Measurements from ENCODE around the gene CXADR. TPM values are rescaled to one million over a fixed set of nuclear protein-coding genes. Genes with fewer than 3 reads are reported as not detected.
"Not testable (repeated sequence)": the region's sequence is repeated elsewhere in the genome, so short reads cannot be mapped to it uniquely, and the experiment has no call there.

Gene CXADR
- total RNA-seq, 1 experiment from 2014 or later, result 152 TPM

DNA sequence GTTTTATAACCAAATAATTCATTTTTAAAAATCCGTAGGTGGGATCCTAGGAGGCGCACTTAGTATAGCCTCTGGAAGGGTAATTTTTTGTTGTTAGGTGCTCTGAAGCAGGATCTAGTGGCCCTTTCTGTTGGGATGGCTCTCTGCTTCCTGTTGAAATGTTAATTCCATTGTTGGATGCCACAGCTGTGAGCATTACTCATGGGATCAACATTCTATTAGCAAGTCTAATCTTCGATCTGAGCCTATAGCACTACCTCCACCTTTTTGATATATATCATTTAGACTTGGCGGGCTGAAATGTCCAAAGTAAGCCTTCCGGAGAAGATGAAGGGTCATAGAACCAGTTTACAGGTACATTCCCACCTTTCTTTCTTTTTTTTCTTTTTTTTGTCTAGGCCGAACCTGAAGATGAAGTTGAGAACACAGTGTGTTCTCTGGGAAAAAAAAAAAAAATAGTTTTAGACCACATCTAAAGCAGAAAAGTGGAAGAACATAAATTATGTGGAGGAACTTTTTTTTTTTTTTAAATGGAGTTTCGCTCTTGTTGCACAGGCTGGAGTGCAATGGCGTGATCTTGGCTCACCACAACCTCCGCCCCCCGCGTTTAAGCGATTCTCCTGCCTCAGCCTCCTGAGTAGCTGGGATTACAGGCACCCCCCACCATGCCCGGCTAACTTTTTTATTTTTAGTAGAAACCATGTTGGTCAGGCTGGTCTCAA lies 1.4 kb downstream of the CXADR start:
- no peaks in the 10 kb centered on the region for H3K79me1 ChIP-seq (ENCODE audit: insufficient read depth, low read depth, low read length, poor library complexity, severe bottlenecking)
- H2AK5ac ChIP-seq (ENCODE audit: insufficient read length, low read length), result no peak overlapping the region
- H4K20me1 ChIP-seq (ENCODE audit: control insufficient read depth, insufficient read depth, insufficient read length), result no peaks in the 10 kb centered on the region
- peaks cover 5% of the 10 kb centered on the region; the same call in 1 of the 2 replicates for H3K4me1 ChIP-seq (ENCODE audit: insufficient read depth, low read length)
- H3T11ph ChIP-seq (ENCODE audit: low read length), result peak overlapping the region; percentile 85
- no peak overlapping the region for H2BK120ac ChIP-seq (ENCODE audit: low read depth, low read length, poor library complexity, severe bottlenecking)
- H2BK12ac ChIP-seq (ENCODE audit: insufficient read length, low read depth, low read length), result no peak overlapping the region
- Mint-ChIP-seq H3K36me3 (ENCODE audit: insufficient read depth in 1 of 3, low read depth in 3 of 3) (peaks cover 25 to 36% (median 30%) of the 10 kb centered on the region in 3 experiments), H3K27ac (peak overlapping the region; percentile 97 to 99 (median 99)), H3K9me3 (no peaks in the 10 kb centered on the region; a peak in 1 of 5 replicates), H3K27me3 (ENCODE audit: low read depth) (peaks cover 4% of the 10 kb centered on the region), H3K4me3 (peak overlapping the region; percentile 87 to 95), H3K4me1 (peaks cover 52 to 63% of the 10 kb centered on the region in 2 experiments)
- peak overlapping the region; percentile 91 for H3K27ac ChIP-seq (ENCODE audit: insufficient read length, low read depth, low read length)
- H2AFZ ChIP-seq (ENCODE audit: low read length), result no peak overlapping the region
- DNase-seq, result peak; percentile 67
- H3K14ac ChIP-seq (ENCODE audit: insufficient read depth, low read length), result peak overlapping the region; percentile 94; the same call in 1 of the 2 replicates
- H3K4ac ChIP-seq (ENCODE audit: low read depth, low read length), result no peak overlapping the region; the same call in 1 of the 2 replicates
- no peak overlapping the region for H4K91ac ChIP-seq (ENCODE audit: insufficient read length, low read depth, low read length)
- H3K56ac ChIP-seq (ENCODE audit: insufficient read length, low read depth, low read length), result no peak overlapping the region
- H3K4me2 ChIP-seq (ENCODE audit: insufficient read depth, insufficient read length, low read length), result peak overlapping the region; percentile 77
- TF ChIP-seq, protein P1, sequence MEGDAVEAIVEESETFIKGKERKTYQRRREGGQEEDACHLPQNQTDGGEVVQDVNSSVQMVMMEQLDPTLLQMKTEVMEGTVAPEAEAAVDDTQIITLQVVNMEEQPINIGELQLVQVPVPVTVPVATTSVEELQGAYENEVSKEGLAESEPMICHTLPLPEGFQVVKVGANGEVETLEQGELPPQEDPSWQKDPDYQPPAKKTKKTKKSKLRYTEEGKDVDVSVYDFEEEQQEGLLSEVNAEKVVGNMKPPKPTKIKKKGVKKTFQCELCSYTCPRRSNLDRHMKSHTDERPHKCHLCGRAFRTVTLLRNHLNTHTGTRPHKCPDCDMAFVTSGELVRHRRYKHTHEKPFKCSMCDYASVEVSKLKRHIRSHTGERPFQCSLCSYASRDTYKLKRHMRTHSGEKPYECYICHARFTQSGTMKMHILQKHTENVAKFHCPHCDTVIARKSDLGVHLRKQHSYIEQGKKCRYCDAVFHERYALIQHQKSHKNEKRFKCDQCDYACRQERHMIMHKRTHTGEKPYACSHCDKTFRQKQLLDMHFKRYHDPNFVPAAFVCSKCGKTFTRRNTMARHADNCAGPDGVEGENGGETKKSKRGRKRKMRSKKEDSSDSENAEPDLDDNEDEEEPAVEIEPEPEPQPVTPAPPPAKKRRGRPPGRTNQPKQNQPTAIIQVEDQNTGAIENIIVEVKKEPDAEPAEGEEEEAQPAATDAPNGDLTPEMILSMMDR (conservative IDR thresholded peaks at IDR 0.05), result no peak; the same call in 2 of the 3 replicates
- H4K8ac ChIP-seq (replicated peaks; ENCODE audit: insufficient read length, low read depth, low read length), result no peak overlapping the region
- H3K27me3 ChIP-seq (ENCODE audit: insufficient read depth, low read length), result no peaks in the 10 kb centered on the region
- H2BK15ac ChIP-seq (ENCODE audit: low read depth, low read length), result no peak overlapping the region
- H4K5ac ChIP-seq (ENCODE audit: insufficient read length, low read depth, low read length), result no peak overlapping the region
- no peak overlapping the region for H3K18ac ChIP-seq (ENCODE audit: insufficient read length, low read depth, low read length)
- peaks cover 8% of the 10 kb centered on the region for H3K23me2 ChIP-seq (ENCODE audit: insufficient read length, low read depth, low read length, poor library complexity, severe bottlenecking)
- H2BK20ac ChIP-seq (ENCODE audit: low read depth, low read length, poor library complexity, severe bottlenecking), result no peak overlapping the region
- H2BK5ac ChIP-seq (ENCODE audit: insufficient read length, low read length), result no peak overlapping the region
- H3K9me3 ChIP-seq (ENCODE audit: control insufficient read depth, low read depth, low read length), result no peaks in the 10 kb centered on the region
- WGBS (ENCODE audit: extremely low coverage, insufficient read length, low lambda C conversion rate), result no CpG with 5 or more reads among the region's 13 CpGs
- peak overlapping the region; percentile 89 for H3K9ac ChIP-seq (ENCODE audit: extremely low read depth, insufficient read length, low read length)
- no peak overlapping the region for H3K23ac ChIP-seq (ENCODE audit: insufficient read length, low read depth, low read length)
- H3K79me2 ChIP-seq (ENCODE audit: insufficient read depth, low read length), result peaks cover 40% of the 10 kb centered on the region; the same call in 1 of the 2 replicates

DNA sequence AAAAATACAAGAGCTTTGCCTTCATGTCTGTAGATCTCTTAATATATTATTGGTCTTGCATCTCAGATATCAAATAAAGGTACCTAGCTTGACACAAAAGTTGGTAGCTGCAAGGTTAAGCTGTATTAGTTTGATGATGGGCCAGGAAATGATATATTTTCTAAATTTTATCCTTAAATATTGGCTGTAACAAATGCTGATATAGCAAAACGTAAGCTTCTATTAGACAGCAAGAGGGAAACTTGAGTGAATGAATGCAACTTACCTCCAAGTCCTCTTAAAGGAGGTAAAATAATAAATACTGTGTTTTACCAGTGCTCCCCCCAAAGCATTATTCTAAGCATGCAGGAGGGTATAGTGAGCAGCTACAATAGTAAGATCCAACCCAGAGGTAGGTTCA lies 4.2 kb downstream of the CXADR start:
- H3T11ph ChIP-seq (ENCODE audit: low read length); H4K91ac ChIP-seq (ENCODE audit: insufficient read length, low read depth, low read length); H2BK12ac ChIP-seq (ENCODE audit: insufficient read length, low read depth, low read length); H3K4me3 Mint-ChIP-seq; H3K27me3 Mint-ChIP-seq (ENCODE audit: low read depth); H3K9me3 Mint-ChIP-seq; H3K9me3 ChIP-seq (ENCODE audit: control insufficient read depth, low read depth, low read length); H2BK20ac ChIP-seq (ENCODE audit: low read depth, low read length, poor library complexity, severe bottlenecking); H3K27ac Mint-ChIP-seq; H3K4ac ChIP-seq (ENCODE audit: low read depth, low read length); H3K23me2 ChIP-seq (ENCODE audit: insufficient read length, low read depth, low read length, poor library complexity, severe bottlenecking); H2AK5ac ChIP-seq (ENCODE audit: insufficient read length, low read length); H2AFZ ChIP-seq (ENCODE audit: low read length); H2BK15ac ChIP-seq (ENCODE audit: low read depth, low read length); DNase-seq; H3K27me3 ChIP-seq (ENCODE audit: insufficient read depth, low read length); H3K27ac ChIP-seq (ENCODE audit: insufficient read length, low read depth, low read length); H4K20me1 ChIP-seq (ENCODE audit: control insufficient read depth, insufficient read depth, insufficient read length); H2BK5ac ChIP-seq (ENCODE audit: insufficient read length, low read length); H3K4me2 ChIP-seq (ENCODE audit: insufficient read depth, insufficient read length, low read length); H3K23ac ChIP-seq (ENCODE audit: insufficient read length, low read depth, low read length); H4K8ac ChIP-seq (replicated peaks; ENCODE audit: insufficient read length, low read depth, low read length); H2BK120ac ChIP-seq (ENCODE audit: low read depth, low read length, poor library complexity, severe bottlenecking); H3K9ac ChIP-seq (ENCODE audit: extremely low read depth, insufficient read length, low read length); H3K56ac ChIP-seq (ENCODE audit: insufficient read length, low read depth, low read length); H4K5ac ChIP-seq (ENCODE audit: insufficient read length, low read depth, low read length); H3K14ac ChIP-seq (ENCODE audit: insufficient read depth, low read length); H3K79me1 ChIP-seq (ENCODE audit: insufficient read depth, low read depth, low read length, poor library complexity, severe bottlenecking); H3K18ac ChIP-seq (ENCODE audit: insufficient read length, low read depth, low read length): not testable (repeated sequence)
- peaks cover 65% of the 10 kb centered on the region for H3K79me2 ChIP-seq (ENCODE audit: insufficient read depth, low read length)
- Mint-ChIP-seq H3K36me3 (ENCODE audit: insufficient read depth in 1 of 3, low read depth in 3 of 3) (peaks cover 29 to 47% (median 34%) of the 10 kb centered on the region in 3 experiments), H3K4me1 (peaks cover 57 to 67% of the 10 kb centered on the region in 2 experiments)
- peaks cover 13% of the 10 kb centered on the region for H3K4me1 ChIP-seq (ENCODE audit: insufficient read depth, low read length)
- WGBS (ENCODE audit: extremely low coverage, insufficient read length, low lambda C conversion rate), result no CpG with 5 or more reads among the region's 1 CpG

Data from H9 (cell line).